Panc1 (cell line): Measurements from ENCODE around the gene FAM227A. TPM values are rescaled to one million over a fixed set of nuclear protein-coding genes. Genes with fewer than 3 reads are reported as not detected.

ENCODE experiments used
- ATAC-seq: fragments of 200-7000 bp; cut with Tn5 transposase; 2 replicates; pipeline ENCODE4 v1.9.1; 2020; ENCODE audit warnings: mild to moderate bottlenecking, moderate library complexity
- BruUV-seq: library from RNA; stranded (reverse); fragments of 400-500 nt; replicated peaks from 2 replicates; lab custom pipeline; 2021; lab: Mats Ljungman, UMichigan
- CTCF ChIA-PET: fragments of 300-600 bp; sonication (Branson Sonifier 250); formaldehyde crosslinking; loops from one replicate; lab custom pipeline; 2022; ENCODE audit warnings: antibody characterized with exemption; lab: Charles Lee
- POLR2A ChIA-PET: fragments of 300-600 bp; sonication (Branson Sonifier 250); formaldehyde crosslinking; loops from one replicate; lab custom pipeline; 2022; ENCODE audit warnings: antibody characterized with exemption; lab: Charles Lee
- DNase-seq: peaks from one replicate; pipeline ENCODE4 v3.0.0-alpha.2; 2010; ENCODE audit warnings: low read depth, low spot score
- H3K27ac ChIP-seq: 2 replicates; pipeline ENCODE4 v1.5.1; 2011; ENCODE audit warnings: mild to moderate bottlenecking, low read length, inconsistent platforms
- H3K27me3 ChIP-seq: fragments of 200-500 bp; sonication (Bioruptor generic); 2 replicates; pipeline ENCODE4 v1.6.0; 2014; ENCODE audit warnings: low read length, inconsistent platforms; ENCODE audit not compliant: control insufficient read depth, insufficient read depth
- H3K36me3 ChIP-seq: fragments of 200-500 bp; sonication (Bioruptor generic); 2 replicates; pipeline ENCODE4 v1.5.1; 2014; ENCODE audit warnings: inconsistent platforms, mild to moderate bottlenecking, low read length, moderate library complexity; ENCODE audit not compliant: control insufficient read depth, insufficient read depth
- H3K4me1 ChIP-seq: 2 replicates; pipeline ENCODE4 v1.5.1; 2011; ENCODE audit warnings: inconsistent platforms, mild to moderate bottlenecking, low read length, moderate library complexity; ENCODE audit not compliant: control insufficient read depth, insufficient read depth
- H3K4me3 ChIP-seq, 2 experiments: 2 replicates each; pipeline ENCODE4 v1.5.1; 2011 to 2012; ENCODE audit warnings: low read depth in 2 of 2, low read length in 2 of 2, mild to moderate bottlenecking in 2 of 2, inconsistent platforms in 1 of 2, moderate library complexity in 1 of 2
- H3K9me3 ChIP-seq: fragments of 200-500 bp; sonication (Bioruptor generic); 2 replicates; pipeline ENCODE4 v1.5.1; 2014; ENCODE audit warnings: low read depth, mild to moderate bottlenecking, inconsistent platforms, low read length, moderate library complexity; ENCODE audit not compliant: control insufficient read depth, insufficient read depth
- POLR2AphosphoS5 ChIP-seq: IDR thresholded peaks from 2 replicates; pipeline ENCODE4 v1.6.1; 2012; ENCODE audit warnings: mild to moderate bottlenecking, low read depth, low read length, moderate library complexity
- SIN3A ChIP-seq: IDR thresholded peaks from 2 replicates; pipeline ENCODE4 v1.6.1; 2012; ENCODE audit warnings: low read depth, mild to moderate bottlenecking, low read length, moderate library complexity, borderline replicate concordance; ENCODE audit not compliant: insufficient read depth
- TCF7L2 ChIP-seq: IDR thresholded peaks from 2 replicates; pipeline ENCODE4 v1.6.1; 2011; ENCODE audit warnings: mild to moderate bottlenecking, low read depth, low read length, inconsistent platforms
- in situ Hi-C: cut with HindIII; loops from 2 replicates; pipeline ENCODE4 v1.10.0; 2016; ENCODE audit warnings: low sequenced_read_pairs, low pct_unique_long_range_greater_than_20kb
- intact Hi-C: fragments of 100-400 bp; cut with micrococcal nuclease; formaldehyde crosslinking; loops from one replicate; pipeline ENCODE4 v1.10.0; 2022; ENCODE audit not compliant: unreplicated experiment
- total RNA-seq: library from RNA; stranded (reverse); gene quantifications from one replicate; pipeline ENCODE4 v1.2.1, GENCODE V29; 2021; ENCODE audit not compliant: unreplicated experiment
- TF ChIP-seq, protein P1 (sequence below): fragments of 450-650 bp; IDR thresholded peaks from 2 replicates; pipeline ENCODE4 v1.5.1; 2017; ENCODE audit warnings: mild to moderate bottlenecking
- TF ChIP-seq, protein P2 (sequence below), 2 experiments: IDR thresholded peaks; 2 replicates each; pipeline ENCODE4 v1.6.1; 2011 to 2012; ENCODE audit warnings: low read depth in 2 of 2, control low read depth in 1 of 2, low read length in 1 of 2, mild to moderate bottlenecking in 1 of 2, moderate library complexity in 1 of 2; ENCODE audit not compliant: insufficient read depth in 1 of 2

FAM227A gene
- total RNA-seq, 1 experiment from 2014 or later: 2.4 TPM

DNA sequence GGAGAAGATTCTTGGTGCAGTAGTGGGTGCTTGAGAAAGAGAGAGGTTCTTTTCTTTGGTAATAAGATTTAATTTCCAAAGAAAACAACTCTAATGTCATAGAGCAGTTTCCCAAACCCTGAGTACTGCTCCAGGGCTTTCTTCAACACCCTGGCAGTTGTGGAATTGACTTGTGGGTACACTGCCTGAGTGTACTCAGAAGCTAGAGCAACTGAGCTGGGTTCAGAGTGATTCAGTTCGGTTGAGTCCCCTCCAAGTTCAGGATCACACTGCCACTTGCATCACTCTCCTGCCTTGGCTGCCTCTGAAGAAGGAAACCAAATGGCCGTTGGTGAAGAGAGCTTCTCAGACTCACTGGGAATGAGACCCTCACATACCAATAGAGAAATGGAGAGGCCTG is 91.5 kb downstream of the FAM227A start:
- no TSS peak for BruUV-seq
- in situ Hi-C loops (no loop called here), intact Hi-C loops (no loop called here)
- no peak for TF ChIP-seq TCF7L2
- TF ChIP-seq POLR2AphosphoS5: no peak
- TF ChIP-seq, protein P1, sequence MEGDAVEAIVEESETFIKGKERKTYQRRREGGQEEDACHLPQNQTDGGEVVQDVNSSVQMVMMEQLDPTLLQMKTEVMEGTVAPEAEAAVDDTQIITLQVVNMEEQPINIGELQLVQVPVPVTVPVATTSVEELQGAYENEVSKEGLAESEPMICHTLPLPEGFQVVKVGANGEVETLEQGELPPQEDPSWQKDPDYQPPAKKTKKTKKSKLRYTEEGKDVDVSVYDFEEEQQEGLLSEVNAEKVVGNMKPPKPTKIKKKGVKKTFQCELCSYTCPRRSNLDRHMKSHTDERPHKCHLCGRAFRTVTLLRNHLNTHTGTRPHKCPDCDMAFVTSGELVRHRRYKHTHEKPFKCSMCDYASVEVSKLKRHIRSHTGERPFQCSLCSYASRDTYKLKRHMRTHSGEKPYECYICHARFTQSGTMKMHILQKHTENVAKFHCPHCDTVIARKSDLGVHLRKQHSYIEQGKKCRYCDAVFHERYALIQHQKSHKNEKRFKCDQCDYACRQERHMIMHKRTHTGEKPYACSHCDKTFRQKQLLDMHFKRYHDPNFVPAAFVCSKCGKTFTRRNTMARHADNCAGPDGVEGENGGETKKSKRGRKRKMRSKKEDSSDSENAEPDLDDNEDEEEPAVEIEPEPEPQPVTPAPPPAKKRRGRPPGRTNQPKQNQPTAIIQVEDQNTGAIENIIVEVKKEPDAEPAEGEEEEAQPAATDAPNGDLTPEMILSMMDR: no peak
- no peak for TF ChIP-seq SIN3A
- H3K27ac ChIP-seq: no peak overlapping the region
- ATAC-seq: no peak
- no peaks in the 10 kb centered on the region for H3K36me3 ChIP-seq
- no peaks in the 10 kb centered on the region for H3K4me1 ChIP-seq
- no peak for DNase-seq
- ChIA-PET CTCF (interaction anchor here (0.6 kb wide), 1 partner anchor 34 kb away, joined by 7 read pairs; no protein-coding TSS in a partner anchor), POLR2A (no interaction called here)
- no peaks in the 10 kb centered on the region for H3K27me3 ChIP-seq
- no peaks in the 10 kb centered on the region for H3K9me3 ChIP-seq
- H3K4me3 ChIP-seq: no peak overlapping the region

DNA sequence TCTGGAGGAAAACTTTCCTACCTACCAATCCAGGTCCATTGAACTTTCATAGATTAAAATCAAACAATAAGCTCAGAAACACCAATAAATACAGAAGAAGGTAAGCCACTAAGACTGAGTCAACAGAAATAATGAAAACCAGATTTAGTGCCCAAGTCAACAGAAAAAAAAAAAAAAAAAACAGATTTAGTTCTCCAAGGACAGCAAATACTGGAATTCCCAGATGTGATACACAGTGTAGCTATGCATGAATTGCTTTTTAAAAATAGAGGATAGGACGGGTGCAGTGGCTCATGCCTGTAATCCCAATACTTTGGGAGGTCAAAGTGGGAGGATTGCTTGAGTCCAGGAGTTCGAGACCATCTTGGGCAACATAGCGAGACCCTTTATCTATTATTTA is 101.9 kb downstream of the FAM227A start:
- ATAC-seq (no peak), DNase-seq (no peak)
- Histone ChIP-seq H3K4me1 (no peaks in the 10 kb centered on the region), H3K27ac (no peak overlapping the region), H3K36me3 (no peaks in the 10 kb centered on the region), H3K9me3 (no peaks in the 10 kb centered on the region), H3K4me3 (no peak overlapping the region), H3K27me3 (no peaks in the 10 kb centered on the region)
- in situ Hi-C loops: no loop called here
- intact Hi-C loops: no loop called here
- no TSS peak for BruUV-seq
- ChIA-PET POLR2A (interaction anchor here (0.6 kb wide), 1 partner anchor 155 kb away, joined by 4 read pairs; no protein-coding TSS in a partner anchor), CTCF (no interaction called here)
- TF ChIP-seq, protein P2, sequence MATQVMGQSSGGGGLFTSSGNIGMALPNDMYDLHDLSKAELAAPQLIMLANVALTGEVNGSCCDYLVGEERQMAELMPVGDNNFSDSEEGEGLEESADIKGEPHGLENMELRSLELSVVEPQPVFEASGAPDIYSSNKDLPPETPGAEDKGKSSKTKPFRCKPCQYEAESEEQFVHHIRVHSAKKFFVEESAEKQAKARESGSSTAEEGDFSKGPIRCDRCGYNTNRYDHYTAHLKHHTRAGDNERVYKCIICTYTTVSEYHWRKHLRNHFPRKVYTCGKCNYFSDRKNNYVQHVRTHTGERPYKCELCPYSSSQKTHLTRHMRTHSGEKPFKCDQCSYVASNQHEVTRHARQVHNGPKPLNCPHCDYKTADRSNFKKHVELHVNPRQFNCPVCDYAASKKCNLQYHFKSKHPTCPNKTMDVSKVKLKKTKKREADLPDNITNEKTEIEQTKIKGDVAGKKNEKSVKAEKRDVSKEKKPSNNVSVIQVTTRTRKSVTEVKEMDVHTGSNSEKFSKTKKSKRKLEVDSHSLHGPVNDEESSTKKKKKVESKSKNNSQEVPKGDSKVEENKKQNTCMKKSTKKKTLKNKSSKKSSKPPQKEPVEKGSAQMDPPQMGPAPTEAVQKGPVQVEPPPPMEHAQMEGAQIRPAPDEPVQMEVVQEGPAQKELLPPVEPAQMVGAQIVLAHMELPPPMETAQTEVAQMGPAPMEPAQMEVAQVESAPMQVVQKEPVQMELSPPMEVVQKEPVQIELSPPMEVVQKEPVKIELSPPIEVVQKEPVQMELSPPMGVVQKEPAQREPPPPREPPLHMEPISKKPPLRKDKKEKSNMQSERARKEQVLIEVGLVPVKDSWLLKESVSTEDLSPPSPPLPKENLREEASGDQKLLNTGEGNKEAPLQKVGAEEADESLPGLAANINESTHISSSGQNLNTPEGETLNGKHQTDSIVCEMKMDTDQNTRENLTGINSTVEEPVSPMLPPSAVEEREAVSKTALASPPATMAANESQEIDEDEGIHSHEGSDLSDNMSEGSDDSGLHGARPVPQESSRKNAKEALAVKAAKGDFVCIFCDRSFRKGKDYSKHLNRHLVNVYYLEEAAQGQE (IDR thresholded peaks at IDR 0.05; ENCODE audit: insufficient read depth in 1 of 2, low read depth in 2 of 2, low read length in 1 of 2): no peak
- TF ChIP-seq TCF7L2 (no peak), POLR2AphosphoS5 (no peak), SIN3A (no peak)
- TF ChIP-seq, protein P1: no peak
